Stimulated activated CD4-positive, alpha-beta T cell treated with anti-CD3 and anti-CD28 coated beads, Interleukin-4, amount 100 ng/mL, for 24 hours (primary cell): ENCODE results near the gene NAMPT.
"Not testable (repeated sequence)": the region's sequence is repeated elsewhere in the genome, so short reads cannot be mapped to it uniquely, and the experiment has no call there.

Source experiments
- DNase-seq: peaks from one replicate; pipeline ENCODE4 v3.0.0-alpha.2; 2020

NAMPT gene

DNA sequence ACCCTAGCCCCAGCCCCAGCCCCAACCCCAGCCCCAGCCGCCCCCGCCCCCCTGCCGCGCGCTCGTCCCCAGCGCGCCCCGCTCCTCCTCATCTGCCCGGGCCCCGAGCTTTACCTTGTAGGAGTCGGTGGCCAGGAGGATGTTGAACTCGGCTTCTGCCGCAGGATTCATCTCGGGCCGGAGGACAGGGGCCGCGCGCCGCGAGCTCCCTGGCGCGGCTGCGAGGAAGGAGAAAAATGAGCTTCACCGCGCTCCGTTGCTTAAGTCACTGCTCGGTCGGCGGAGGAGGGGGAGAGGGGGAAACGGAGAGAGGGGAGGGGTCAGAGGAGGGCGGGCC, at the start of gene NAMPT:
Gene NAMPT, minus strand, starts transcription at position 270 of the 337 bp plus-strand sequence. Its CDS starts 99 bp downstream, at position 171.
- no peak for DNase-seq

DNA sequence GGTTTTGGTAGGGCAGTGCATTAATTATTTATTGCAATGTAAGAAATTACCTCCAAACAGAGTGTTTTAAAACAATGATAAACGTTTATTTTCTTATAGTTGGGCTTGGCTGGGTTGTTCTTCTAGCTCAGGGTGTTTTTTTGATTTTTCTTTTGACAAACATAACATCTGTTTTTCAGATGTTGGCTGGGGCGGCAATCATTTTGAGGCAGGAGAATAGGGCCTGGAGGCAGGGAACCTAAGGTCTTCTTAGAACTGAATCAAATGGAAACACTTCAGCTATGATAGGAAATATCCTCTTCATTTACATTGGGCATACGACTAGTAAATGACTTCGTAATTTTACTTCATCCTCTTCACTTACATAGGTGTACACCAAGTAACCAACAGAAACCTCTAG, 47.4 kb upstream of the NAMPT start:
- no peak for DNase-seq

DNA sequence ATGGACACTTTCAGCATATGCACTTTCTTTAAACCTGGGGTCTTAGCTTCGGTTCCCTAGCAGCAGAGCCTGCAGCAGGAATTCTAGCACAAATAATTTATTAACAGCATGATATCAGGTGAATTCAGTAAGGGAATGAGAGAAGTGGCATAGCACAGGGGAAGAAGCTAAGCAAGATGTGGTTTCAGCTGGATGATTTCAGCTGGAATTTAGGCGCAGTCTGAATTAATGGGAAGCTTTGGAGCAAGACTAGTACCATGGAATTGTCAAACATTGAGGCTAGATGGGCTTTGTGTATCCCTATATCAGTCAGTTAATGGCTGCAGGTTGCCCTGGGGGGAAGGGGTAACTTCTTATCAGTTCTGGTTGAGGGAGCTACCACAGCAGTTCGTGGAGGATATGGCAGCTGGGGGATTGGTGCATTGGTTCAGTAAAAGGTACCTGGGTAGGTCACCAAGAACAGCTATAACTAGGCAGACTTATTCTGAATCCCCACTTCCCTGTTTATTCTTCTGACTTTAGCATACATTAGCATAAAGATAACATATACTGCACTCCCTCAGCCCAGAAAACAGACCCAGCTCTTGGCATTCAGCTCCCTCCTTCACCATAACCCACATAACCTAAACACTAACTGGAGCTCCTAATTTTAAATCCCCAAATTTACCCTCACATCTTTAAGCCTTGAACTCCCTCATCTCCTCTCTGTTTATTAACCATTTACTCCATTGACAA, 46.8 kb upstream of the NAMPT start:
- no peak for DNase-seq

DNA sequence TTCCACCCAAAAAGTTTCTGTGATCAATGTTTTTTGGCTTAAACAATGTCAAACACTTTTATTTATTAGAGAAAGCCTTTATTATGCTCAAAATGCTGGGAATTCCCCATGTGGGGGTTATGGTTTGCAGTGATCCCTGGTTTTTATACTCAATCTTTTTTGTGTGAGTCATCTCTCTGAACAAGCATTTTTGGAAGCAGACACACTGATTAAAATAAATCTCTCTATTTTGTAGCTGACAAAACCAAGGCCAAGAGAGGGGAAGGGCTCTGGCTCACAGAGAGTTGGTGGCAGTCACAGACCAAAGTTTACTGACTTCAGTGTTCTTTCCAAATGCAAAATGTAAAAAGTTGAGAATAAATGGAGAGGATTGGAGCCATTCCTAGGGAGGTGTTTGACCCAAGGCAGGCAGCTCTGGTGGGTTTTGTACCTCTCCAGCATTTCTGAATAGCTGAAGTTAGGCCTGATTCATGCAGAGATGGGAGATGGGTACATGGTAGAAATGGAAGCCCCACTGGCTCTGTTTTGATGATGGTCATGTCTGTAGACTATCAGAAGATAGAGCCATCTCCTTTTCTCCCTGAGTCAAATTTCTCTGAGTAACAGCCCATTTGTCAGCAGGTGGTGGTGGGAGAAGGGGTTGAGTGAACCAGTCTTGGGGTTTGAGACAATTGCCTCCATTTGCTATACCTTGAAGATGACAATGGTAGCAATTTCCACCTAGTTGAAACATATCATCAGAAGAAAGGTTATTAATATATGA, 45.4 kb upstream of the NAMPT start:
- no peak for DNase-seq

DNA sequence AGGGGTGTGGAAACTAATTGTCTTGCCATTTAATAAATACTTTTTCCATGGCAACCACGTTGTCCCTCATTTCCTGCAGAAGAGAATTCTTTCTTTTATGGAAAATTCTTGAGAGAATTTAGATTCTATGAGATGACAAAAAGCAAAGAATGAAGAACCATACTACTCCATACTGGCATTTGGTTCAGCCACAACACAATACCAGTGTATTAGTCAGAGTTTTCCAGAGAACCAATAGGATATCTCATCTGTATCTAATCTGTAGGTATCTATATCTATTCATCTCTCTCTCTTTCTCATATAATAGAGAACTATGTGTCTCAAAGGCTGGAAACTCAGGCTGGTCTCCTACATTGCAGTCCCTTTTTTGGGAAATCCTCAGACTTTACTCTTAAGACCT, 44.6 kb upstream of the NAMPT start:
- DNase-seq, result no peak

DNA sequence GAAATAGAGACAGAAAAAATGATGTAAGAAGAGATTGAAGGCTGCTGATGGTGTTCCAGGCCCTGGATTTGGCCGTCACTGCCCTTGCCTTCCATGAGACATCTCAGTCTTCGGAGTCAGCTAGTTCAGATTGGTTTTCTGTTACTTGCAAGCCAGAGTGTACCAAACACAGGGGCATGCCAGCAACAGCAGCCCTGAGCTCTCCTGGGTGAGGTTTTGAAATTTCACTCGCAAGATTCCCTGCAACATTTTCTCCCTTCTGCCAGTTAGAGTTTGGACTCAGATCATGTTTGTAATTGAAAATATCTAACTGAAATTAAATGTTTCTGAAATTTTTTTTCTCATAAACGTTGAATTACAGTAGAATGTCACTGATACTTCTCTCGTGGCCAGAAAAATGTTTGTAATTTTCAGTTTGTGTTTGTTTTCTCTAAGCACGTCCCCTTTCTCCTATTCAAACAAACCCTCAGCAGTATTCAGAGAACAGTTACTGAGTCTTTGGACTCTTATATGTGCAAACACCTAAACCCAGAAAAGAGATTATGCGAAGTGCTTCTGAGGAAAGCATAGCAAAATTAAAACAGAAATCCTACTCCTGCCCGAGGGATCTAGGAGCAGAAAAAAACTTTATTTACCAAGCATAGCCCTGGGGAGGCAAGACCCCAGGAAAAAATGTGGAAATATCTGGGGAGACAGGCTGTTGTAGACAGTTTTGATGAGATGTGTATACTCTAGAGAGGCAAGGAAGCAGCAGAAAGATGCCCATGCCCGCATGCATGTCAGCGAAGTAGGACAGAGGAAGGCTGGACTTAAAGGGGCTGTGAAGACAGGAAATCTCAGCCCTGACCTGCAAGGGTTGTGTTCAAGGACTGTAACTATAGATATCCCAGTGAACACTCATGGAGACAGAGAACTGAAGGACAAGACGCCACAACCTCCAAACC, 43.0 kb upstream of the NAMPT start:
- DNase-seq, result no peak

DNA sequence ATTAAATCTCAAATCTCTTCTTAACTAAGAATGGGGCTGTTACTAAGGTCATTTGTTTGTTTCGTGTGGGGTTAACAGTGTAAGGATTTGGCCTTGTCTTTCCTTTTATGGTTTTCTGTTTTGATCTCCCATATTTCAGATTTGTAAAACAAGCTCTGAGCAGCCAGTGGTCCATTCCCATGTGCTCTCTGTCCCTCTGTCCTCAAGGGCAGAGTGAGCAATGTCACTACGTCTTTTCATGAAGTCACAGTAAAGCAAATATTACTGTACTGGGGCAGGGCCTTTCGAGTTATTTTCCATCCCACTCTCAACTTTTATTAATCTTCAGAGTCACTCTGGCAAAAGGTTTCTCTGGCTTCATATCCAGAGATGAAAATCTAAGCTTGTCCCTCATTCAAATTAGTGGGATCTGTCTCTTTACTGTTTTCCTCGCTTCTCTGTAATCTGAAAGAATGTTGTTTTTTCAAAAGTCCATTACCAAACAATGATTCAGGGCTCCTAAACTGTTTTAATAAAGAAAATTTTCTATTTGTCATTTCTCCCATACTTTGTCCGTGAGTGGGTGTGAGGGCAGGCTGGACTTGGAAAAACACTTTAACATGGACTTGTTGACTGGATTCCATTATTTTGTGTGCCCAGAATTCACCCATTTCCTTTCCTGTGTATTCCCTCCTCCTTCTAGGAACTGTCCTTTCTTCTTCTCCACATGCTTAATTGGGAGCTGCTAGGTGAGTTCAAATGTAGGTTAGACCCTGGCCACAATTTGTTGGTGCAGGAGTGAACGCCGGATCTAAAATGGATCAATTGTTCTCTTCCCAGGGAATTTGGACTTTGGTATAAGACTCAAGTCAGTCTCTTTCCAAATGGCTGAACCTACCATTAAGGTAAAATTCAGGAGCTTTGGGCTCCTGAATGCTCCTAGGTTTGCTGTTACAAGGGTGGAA, 42.1 kb upstream of the NAMPT start:
- DNase-seq, result no peak

DNA sequence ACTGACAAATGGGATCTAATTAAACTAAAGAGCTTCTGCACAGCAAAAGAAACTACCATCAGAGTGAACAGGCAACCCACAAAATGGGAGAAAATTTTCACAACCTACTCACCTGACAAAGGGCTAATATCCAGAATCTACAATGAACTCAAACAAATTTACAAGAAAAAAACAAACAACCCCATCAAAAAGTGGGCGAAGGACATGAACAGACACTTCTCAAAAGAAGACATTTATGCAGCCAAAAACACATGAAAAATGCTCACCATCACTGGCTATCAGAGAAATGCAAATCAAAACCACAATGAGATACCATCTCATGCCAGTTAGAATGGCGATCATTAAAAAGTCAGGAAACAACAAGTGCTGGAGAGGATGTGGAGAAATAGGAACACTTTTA, 39.7 kb upstream of the NAMPT start:
- not testable (repeated sequence) for DNase-seq

DNA sequence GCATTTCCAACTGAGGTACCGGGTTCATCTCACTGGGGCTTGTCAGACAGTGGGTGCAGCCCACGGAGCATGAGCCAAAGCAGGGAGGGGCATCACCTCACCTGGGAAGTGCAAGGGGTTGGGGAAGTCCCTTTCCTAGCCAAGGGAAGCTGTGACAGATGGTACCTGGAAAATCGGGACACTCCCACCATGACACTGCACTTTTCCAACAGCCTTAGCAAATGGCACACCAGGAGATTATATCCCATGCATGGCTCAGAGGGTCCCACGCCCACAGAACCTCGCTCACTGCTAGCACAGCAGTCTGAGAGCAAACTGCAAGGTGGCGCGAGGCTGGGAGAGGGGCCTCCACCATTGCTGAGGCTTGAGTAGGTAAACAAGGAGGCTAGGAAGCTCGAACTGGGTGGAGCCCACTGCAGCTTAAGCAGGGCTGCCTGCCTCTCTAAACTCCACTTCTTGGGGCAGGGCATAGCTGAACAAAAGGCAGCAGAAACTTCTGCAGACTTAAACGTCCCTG, 35.5 kb upstream of the NAMPT start:
- not testable (repeated sequence) for DNase-seq

DNA sequence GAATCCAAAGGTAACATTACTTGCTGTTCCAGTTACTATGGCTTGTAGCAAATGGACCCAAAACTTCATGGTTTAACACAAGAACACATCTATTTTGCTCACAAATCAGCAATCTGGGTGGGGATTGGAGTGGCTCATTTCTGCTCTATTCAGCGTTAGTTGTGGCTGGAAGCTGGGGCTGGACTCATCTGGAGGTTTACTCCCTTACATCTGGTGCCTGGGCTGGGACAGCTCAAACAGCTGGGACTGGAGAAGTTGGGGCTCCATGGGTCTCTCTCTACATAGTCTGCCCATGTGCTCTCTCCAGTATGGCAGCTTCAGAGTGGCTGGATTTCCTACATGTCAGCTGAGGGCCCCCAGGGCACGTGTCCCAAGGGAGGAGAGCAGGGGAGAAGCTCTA, 33.7 kb upstream of the NAMPT start:
- no peak for DNase-seq

DNA sequence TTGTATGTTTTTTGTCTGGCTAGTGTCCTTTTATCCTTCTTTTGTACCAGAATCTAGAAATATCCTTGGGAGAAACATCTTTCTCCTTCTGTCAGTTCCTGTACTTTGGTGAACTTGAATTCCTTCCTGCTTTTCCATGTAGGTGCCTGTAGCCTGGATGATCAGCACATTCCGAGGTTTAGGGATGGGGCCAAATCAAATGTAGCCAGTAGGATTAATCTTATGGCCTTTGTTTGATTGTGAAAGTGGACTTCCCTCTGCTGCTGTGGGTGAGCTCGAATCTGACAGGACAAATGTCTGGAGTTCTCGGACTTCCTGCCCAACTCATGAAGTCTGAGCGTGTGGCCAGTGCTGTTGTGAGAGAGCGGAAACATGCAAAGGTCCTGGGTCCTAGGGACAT, 33.2 kb upstream of the NAMPT start:
- DNase-seq, result no peak

DNA sequence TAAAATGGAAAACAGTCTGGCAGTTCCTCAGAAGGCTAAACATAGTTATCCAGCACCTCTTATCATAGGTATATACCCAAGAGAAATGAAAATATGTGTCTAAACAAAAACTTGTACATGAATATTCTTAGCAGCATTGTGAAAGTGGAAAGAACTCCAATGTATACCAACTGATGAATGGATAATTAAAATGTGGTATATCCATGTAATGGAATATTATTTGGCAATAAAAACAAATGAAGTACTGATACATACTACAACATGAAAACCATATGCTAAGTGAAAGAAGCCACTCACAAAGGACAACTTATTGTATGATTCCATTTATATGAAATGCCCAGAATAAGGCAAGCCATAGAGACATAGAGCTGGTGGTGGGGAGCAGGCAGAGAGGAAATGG, 32.2 kb upstream of the NAMPT start:
- DNase-seq, result no peak

DNA sequence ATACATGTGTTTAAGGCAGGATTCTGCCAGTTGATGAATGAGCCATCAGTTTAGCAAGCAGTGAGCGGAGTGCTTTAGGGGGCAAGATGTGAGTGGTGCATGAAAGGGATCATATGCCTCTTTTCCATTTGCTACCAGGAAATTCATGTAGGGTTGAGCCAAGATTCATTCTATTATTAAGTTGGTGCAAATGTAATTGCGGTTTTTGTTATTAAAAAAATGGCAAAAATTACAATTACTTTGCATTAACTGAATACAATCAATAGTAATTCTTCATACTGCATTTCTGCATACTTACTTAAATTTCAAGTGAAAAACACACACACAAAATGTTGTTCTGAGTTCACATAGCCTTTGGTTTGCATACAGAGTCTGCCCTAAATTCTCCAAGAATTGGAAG, 30.1 kb upstream of the NAMPT start:
- no peak for DNase-seq

DNA sequence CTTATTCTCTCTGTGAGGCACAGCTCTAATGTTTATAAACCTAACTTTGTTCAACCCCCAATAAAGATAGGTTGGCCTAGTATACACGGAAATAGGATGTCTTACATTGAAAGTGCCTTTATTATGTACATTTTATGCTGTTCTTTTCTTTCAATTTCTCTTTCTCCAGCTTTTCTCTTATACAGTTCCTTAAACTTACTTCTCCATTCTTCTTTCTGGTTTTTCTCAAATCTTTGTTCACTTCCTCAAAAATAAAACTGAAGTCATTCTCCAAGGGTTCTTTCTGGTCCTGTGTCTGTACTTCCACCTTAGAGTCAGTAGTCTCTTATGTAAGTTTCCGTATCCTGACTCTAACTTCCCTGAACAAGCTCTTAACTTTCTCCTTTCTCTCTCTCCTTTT, 29.2 kb upstream of the NAMPT start:
- no peak for DNase-seq

DNA sequence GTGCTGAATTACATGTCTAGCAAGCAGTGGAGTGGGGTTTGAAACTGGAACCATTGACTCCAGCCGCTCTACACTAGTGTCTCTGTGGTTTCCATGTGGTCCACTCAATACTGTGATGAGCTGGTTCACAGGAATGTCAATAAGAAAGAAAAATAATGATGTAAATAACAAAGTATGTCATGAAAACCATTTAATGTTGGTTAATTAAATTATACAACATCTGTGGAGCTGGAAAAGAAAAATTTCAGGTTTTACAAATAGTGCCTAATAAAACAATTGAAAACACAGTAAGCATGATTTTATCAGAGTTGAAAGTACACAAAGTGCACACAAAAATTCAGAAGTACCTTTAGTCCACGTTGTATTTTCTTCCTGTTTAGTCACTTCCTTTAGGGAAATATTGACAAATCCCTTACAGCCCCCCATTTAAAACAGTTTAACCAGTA, 28.7 kb upstream of the NAMPT start:
- no peak for DNase-seq

DNA sequence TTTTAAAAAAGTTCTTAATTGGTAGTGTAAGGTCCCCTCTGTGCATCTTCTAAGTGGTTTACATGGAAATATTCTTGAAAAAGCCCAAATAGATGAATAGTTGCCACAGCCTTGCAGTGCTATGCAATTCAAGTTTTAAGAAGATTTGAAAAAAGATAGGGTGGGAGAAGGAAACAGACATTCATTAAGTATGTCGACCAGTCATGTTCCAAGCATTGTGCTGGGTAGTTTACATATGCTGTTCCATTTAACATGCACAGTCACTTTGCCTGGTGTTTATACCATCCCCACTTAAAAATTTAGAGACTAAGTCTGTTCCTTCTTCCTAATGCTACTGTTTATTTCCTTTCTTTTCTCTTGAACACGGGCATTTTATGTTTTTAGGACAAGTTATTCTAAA, 28.1 kb upstream of the NAMPT start:
- DNase-seq, result no peak

DNA sequence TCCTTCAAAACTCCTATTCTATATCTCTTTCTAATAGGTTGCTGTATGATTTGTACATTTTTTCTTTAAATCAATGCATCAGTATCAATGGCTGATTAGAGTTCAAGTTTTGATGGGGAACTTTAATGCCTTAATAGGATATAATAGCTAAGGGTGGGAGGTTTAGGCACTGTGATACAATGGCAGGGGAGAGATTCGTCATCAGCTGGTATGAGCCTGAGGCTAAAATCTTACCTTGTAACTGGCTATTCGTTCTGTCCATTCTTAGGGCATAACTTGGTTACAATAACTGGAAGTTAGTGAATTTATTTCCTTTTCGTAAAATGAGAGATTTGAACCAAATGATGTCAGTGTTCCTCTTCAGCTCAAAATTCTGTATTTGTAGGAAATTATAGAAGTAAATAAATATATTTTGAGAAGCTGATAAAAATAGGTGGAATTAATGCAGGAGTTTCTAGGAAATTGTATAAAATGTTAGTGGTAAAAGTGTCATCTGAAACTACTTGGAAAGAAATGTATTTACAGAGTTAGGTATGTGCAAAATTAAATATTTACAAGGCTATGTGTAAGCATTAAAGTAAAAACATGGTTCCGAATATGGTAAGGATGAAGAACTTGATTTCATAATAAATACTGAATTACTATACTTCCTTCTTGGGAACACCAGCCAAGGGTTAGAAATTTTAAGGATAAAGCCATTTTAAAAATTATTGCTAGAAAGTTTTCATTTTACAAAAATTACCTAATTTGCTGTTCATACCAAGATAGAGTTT, 27.5 kb upstream of the NAMPT start:
- no peak for DNase-seq

DNA sequence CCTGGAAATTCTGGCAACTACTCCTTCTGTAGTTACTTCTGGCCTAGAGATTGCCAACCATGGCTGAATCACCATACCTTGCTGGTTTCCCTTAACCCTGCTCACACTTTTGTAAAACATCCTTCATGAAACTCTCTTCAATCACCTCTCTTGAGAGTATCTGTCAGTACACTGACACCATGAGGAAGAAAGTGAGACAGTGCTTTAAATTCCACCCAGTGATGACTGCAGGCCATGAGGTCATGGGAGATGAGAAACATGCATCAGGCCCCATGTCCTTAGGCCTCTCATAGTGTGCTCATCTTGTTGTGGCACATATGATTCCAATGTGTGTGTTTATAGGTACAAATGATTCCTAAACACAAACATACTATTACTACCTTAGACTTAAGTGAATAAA, 24.6 kb upstream of the NAMPT start:
- no peak for DNase-seq

DNA sequence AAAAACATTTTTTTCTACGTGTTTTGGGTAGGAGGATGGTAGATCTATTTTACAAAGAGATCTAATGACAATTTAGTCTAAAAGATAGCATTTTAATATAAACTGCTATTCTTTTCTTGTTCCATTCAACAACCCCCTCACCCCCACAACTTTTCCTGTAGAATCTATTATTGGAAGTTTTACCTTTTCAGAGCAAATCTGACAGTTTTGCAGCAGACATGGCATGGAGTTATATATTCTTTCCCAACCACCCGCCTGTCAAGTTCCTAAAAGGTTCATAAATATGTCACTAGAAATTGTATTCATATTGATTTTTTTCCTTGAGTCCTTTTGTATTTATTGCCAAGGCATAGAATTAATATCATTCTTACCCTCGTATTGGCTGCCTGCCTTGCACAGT, 21.5 kb upstream of the NAMPT start:
- no peak for DNase-seq

DNA sequence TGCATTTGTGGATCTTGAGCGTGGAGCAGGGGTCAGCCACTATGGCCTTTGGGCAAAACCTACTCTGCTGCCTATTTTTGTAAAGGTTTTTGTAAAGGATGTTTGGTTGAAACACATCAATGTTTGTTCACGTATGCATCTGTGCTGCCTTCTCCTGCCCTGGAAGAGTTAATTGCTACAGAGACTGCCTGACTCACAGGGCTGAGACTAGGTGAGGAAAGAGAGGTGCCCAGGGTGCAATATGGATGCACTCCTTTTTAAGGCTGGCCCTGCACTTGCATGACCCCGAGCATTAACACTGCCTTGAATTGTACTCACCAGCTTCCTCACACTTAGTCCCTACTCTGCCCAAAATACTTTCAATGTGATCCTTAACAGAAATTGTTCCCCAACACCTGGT, 20.9 kb upstream of the NAMPT start:
- DNase-seq, result no peak

DNA sequence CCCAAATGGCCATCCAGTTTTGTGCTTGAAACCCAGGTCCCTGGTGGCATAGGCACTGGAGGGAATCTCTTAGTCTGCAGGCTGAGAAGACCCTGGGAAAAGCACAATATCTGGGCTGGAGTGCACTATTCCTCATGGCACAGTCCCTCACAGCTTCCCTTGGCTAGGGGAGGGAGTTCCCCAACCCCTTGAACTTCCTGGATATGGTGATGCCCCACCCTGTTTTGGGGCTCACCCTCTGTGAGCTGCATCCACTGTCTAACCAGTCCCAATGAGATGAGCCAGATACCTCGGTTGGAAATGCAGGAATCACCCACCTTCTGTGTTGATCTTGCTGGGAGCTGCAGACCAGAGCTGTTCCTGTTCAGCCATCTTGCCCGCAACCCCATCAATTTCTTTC, 19.8 kb upstream of the NAMPT start:
- no peak for DNase-seq
